ENCODE measurements around the gene HMG20B.

Gene HMG20B

DNA sequence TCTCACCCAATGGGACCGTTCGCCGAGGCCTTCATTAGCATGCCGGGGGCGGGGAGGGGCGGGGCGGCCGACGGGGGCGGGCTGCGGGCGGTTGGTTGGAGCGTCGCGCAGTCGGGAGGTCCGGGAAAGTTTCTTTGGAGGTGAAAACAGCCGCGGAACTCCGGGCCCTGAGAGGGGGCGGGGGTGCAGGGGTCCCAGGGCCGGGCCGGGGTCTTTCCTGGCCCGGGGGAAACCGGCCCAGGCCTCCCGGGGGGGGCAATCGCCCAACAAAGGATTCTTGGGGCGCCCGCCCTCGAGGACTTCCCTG is at the start of gene HMG20B:
Gene HMG20B, plus strand, starts transcription at position 90 of the 307 bp plus-strand sequence. CDS start 366 bp downstream, outside the sequence.
- no peak for TF ChIP-seq CTCF (conservative IDR thresholded peaks at IDR 0.05; ENCODE audit: low read depth, low read length)
- DNase-seq (ENCODE audit: low read depth), result no peak
- peak within 1 kb of the TSS; percentile 88 for H3K4me3 ChIP-seq (ENCODE audit: low read length)

DNA sequence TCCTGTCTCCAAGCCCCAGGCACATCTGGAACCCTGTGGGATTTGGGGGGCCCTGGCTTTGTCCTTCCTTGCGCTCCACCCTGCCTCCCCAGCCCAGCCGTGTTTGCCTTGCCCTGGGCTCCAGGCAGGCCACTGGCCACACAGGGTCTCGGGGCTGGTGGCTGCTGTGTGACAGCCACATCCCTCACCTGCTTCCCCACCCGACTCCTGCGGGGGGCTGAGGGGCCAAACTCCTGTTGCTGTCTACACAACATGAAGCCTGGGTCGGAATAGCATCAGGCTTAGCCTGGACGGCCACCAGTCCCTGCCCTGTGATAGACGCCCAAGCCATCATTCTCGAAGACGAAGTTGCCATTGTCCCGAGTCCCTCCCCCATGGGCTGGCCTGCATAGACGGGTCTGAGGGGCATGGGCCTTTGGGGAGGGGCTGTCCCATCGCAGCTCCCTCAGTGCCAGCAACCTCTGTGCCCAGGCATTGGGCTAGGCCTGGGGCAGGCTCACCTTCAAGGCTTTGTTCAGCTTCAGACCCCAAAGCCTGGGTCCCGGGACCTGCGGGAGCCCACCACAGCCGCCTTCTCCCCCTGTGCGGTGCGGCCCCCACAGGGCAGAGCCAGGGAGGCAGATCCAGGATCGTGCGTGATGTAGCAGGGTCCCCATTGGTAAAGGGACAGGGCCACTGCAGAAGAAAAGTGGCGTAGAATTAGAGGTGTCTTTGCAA is 49.2 kb upstream of the HMG20B start:
- no peak for DNase-seq (ENCODE audit: low read depth)
- TF ChIP-seq CTCF (conservative IDR thresholded peaks at IDR 0.05; ENCODE audit: low read depth, low read length), result no peak
- no peak overlapping the region for H3K4me3 ChIP-seq (ENCODE audit: low read length)

DNA sequence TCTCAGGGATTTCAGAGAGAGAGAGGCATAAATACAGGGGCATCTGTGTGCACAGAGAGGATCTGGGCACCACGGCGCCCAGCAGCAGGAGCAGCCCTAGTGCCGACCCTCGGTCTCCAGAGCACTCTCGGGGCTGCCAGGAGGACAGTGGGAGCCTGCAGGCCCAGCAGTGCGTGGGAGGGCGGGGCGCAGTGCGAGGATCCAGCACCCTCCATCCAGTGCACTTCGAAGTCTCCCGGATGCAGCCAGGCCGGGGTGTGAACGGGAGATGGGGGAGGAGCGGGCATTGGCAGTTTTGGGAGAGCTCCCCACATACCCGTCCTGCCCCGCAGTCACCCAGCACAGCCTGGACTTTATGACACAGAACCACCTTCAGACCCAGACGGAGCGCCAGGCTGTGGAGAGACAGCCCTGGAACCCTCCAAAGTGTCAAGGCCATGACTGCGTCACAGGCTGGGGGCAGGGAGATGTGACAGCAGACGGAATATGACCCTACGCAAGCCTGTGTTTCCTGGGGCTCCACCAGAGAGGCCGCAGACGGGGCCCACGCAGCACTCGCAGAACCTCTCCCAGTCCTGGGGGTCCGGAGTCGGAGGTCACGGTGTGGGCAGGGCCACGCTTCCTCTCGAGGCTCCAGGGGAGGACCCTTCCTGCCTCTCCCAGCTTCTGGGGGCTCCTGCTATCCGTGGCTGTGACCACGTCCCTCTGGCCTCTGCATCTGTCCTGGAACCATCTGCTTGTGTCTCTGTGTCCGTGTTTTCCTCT is 48.5 kb upstream of the HMG20B start:
- DNase-seq (ENCODE audit: low read depth), result no peak
- H3K4me3 ChIP-seq (ENCODE audit: low read length), result no peak overlapping the region
- no peak for TF ChIP-seq CTCF (conservative IDR thresholded peaks at IDR 0.05; ENCODE audit: low read depth, low read length)

DNA sequence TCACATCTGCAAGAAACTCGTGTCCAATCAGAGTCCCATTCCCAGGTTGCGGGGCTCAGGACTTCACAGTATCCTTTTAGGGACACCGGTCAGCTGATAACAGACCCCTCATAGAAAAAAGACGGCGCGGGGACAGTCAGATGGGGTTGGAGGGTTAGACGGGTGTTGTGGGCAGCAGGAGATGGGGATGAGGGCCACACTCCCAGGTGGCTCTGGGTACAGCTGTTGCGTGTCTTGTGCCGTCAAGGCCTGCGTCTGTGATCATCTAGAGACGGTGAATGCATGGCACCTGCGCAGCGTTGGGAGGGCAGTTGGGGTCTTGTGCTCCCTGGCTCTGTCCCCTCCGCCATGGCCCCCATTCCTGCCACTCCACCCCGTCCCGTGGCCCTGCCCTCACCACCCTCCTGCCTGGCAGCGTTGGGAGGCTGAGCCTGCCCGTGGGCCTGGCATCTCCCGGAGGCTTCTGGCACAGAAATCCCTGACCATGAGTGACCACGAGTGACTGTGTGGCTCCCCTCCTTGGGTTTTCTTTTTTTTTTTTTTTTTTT is 47.8 kb upstream of the HMG20B start:
- no peak overlapping the region for H3K4me3 ChIP-seq (ENCODE audit: low read length)
- TF ChIP-seq CTCF (conservative IDR thresholded peaks at IDR 0.05; ENCODE audit: low read depth, low read length), result no peak
- DNase-seq (ENCODE audit: low read depth), result no peak

DNA sequence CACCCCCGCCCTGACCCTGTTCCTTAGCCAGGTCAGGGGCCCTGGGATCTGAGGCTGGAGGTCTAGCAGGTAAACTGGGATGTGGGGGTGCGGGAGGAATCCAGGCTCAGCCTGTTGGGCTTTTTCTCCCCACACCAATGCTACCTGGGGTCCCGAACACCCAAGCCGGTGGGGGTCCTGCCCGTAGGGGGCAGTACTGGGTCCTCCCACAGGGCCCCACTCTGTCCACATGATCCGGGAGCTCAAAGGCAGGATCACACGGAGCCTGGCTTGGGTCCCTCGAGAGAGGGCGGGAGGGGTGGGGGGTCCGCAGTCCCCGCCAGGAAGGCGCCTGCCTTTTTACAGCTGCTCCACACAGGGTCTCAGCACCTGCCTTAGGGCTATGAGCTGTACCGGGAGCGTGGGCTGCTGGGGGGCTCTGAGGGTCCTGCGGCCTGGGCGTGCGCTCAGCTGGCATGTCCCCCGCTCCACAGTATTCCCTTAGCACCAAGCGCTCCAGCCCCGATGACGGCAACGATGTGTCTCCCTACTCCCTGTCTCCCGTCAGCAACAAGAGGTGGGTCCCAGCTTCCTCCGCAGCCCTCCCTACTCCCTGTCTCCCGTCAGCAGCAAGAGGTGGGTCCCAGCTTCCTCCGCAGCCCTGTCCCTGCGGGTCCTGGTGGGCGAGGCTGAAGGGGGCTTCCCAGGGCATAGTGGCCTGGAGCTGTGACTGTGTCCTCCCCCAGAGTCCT is 46.1 kb upstream of the HMG20B start:
- TF ChIP-seq CTCF (conservative IDR thresholded peaks at IDR 0.05; ENCODE audit: low read depth, low read length), result peak; percentile 38
- no peak for DNase-seq (ENCODE audit: low read depth)
- no peak overlapping the region for H3K4me3 ChIP-seq (ENCODE audit: low read length)

- TF ChIP-seq CTCF (conservative IDR thresholded peaks at IDR 0.05; ENCODE audit: low read depth, low read length), result no peak
- DNase-seq (ENCODE audit: low read depth), result no peak
- H3K4me3 ChIP-seq (ENCODE audit: low read length), result no peak overlapping the region
Measured at GRCh38 chr19:3527238-3527910, 45.4 kb upstream of the HMG20B start.
